ENCODE measurements around the gene DOK5.

Gene DOK5

DNA sequence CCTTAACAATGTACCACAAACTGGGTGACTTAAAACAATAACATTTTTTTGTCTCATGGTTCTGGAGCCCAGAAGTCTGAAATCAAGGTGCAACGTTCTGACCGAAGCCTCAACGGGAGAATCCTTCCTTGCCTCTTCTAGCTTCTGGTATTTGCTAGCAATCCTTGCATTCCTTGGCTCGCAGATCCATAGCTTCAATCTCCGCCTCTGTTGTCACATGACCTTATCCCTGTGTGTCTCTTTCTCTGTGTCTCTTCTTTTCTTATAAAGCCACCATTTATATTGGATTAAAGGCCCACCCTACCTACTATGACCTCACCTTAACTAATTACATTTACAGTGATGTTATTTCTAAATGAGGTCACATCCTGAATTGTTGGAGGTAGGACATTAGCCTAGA is 37.2 kb upstream of the DOK5 start:
- TF ChIP-seq, protein P1, sequence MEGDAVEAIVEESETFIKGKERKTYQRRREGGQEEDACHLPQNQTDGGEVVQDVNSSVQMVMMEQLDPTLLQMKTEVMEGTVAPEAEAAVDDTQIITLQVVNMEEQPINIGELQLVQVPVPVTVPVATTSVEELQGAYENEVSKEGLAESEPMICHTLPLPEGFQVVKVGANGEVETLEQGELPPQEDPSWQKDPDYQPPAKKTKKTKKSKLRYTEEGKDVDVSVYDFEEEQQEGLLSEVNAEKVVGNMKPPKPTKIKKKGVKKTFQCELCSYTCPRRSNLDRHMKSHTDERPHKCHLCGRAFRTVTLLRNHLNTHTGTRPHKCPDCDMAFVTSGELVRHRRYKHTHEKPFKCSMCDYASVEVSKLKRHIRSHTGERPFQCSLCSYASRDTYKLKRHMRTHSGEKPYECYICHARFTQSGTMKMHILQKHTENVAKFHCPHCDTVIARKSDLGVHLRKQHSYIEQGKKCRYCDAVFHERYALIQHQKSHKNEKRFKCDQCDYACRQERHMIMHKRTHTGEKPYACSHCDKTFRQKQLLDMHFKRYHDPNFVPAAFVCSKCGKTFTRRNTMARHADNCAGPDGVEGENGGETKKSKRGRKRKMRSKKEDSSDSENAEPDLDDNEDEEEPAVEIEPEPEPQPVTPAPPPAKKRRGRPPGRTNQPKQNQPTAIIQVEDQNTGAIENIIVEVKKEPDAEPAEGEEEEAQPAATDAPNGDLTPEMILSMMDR (conservative IDR thresholded peaks at IDR 0.05), result no peak
- no peak overlapping the region for H3K27ac ChIP-seq

DNA sequence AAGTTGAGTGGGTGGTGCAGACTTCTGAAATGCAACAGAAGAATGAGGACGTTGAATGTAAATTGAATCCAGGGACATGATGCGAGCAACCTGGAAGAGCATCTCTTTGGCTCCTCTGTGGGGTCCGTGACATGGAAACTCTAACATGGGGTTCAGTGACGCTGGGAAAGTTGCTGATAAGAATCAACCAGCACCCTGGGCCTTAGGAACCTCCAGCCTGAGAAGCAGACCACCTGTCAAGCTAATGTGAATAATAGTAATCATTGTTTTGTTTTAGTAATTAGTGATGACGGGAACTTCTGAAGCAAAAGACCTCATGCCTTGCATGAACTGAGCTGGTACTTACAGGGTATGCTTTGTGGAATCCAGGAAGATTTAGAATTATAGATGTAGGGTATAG is 25.2 kb upstream of the DOK5 start:
- no peak overlapping the region for H3K27ac ChIP-seq
- TF ChIP-seq, protein P1 (conservative IDR thresholded peaks at IDR 0.05), result no peak

DNA sequence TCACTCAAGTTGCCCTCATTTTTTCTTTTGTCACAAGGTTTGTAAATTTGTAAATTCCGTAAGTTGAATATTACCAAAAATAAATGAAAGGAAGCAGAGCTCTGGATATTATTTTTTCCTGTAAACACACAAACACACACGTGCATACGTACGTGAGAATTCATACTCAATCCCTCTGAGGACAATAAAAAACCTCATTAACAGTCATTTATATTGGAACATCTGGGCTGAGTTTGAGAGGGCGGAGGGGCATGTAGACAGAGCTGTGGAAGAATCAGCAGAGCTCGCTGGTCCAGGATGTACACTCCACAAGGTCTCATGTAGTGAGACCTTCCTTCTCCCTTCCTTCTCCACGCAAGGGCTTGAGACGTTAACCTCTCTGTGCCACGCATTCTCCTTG is 24.2 kb upstream of the DOK5 start:
- H3K27ac ChIP-seq, result no peak overlapping the region
- TF ChIP-seq, protein P1 (conservative IDR thresholded peaks at IDR 0.05), result no peak

DNA sequence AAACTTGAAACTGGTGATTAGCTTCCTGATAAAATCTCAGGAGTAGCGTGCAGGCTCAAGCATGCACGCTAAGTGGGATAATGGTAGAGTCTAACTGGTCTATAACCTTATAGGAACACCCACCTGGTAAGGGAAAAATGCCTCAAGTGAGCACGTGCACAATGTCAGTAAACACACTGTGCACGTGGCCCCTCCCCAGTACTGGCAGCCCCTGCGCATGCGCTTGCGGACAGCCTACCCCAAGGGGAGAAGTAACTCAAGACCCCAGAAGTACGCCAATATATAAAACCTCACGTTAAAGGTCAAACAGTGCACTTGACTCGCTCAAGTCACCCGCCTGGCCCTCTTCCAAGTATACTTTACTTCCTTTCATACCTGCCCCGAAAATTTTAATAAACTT is 23.1 kb upstream of the DOK5 start:
- TF ChIP-seq, protein P1 (conservative IDR thresholded peaks at IDR 0.05), result no peak
- H3K27ac ChIP-seq, result no peak overlapping the region

DNA sequence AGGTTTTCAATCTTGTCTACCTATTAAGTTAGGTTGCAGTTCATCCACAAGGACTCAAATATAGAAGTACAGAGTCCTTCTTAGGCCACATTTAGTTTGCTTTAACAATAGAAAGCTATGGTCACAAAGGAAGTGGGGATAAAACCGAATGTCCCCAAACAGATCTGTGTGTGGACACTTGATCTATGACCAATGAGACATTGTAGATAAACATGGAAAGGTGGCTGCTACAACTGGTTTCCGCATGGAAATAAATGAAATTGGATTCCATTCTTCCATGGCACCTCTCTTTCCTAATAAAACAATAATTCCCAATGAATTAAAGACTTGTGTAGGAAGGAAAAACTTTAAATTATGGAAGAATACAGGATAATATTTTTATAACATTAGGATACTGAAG is 20.4 kb upstream of the DOK5 start:
- TF ChIP-seq, protein P1 (conservative IDR thresholded peaks at IDR 0.05), result no peak
- no peak overlapping the region for H3K27ac ChIP-seq

DNA sequence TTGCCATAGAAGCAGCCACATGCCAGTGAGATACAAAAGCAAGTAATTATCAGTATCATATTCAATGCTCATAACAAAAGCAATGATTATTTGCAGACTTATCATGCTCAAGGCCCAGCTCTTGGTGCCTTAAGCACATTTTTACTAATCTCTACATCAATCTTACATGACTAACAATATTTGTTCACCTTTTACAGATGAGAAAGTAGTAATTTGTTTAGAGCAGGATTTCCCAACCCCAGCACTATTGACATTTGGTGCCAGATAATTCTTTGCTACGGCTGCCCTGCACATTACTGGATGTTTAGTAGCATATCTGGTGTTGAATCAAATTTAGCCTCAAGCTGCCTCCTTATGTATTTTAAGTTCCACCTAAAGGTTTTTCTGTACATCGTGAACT is 19.0 kb upstream of the DOK5 start:
- TF ChIP-seq, protein P1 (conservative IDR thresholded peaks at IDR 0.05), result no peak
- H3K27ac ChIP-seq, result peak overlapping the region; percentile 4; the same call in 1 of the 2 replicates

DNA sequence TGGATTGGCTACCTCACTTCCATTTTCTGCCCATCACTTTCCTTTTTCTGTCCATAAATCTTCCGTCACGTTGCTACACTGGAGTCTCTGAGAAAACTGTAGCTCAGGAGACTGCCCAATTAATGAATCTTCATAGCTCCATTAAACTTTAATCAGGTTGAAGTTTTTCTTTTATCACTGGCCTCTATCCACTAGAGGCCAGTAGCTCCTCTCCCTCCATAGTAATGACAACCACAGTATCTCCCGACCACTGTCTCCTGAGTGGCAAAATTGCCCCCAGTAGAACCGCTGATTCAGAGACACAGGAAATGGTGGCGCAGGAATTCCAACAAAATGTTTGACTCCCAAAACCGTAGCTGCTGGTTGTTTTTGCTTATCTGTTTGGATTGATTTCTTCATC is 18.4 kb upstream of the DOK5 start:
- TF ChIP-seq, protein P1 (conservative IDR thresholded peaks at IDR 0.05), result peak; percentile 67
- peak overlapping the region; percentile 4; the same call in 1 of the 2 replicates for H3K27ac ChIP-seq

DNA sequence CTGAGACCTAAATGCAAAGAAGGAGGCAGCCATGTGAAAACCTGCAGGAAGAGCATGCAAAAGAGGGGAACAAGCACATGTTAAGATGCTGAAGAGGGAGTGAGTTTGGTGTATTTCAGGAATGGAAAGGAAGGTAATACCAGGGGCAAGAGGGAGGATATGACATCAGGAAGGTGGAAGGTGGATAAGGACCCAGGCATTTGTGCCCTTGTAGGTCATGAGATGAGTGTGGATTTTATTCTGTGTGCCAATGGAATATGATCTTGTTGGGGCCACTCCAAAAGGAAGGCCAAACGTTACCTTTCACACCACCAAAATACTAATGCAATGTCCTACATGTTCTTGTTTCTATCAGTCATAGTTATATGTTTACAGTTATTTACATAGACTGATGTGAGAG is 17.2 kb upstream of the DOK5 start:
- TF ChIP-seq, protein P1 (conservative IDR thresholded peaks at IDR 0.05), result no peak
- no peak overlapping the region for H3K27ac ChIP-seq
